ENCODE results near the gene LSM8.
A peak's percentile ranks its signal among the peaks of the same experiment; 100 is the strongest.
"Not testable (repeated sequence)": the region's sequence is repeated elsewhere in the genome, so short reads cannot be mapped to it uniquely, and the experiment has no call there.

Gene LSM8

GRCh38 chr7:118183786-118184564, at the start of gene LSM8:
LSM8 (plus strand) TSS chr7:118184164; CDS start chr7:118184224, 60 bp downstream.
- Mint-ChIP-seq H3K27ac (peak within 1 kb of the TSS; percentile 99), H3K9me3 (no peaks in the 10 kb centered on the region), H3K4me3 (peak within 1 kb of the TSS; percentile 88), H3K36me3 (peaks cover 53% of the 10 kb centered on the region), H3K4me1 (peaks cover 28% of the 10 kb centered on the region)
- DNase-seq (ENCODE audit: low spot score in 2 of 2) (peak; percentile 89 to 98), ATAC-seq (peak; percentile 99)

GRCh38 chr7:118134420-118134819, 49.5 kb upstream of the LSM8 start:
- ATAC-seq; H3K36me3 Mint-ChIP-seq; H3K4me1 Mint-ChIP-seq; H3K4me3 Mint-ChIP-seq; H3K27ac Mint-ChIP-seq; DNase-seq (ENCODE audit: low spot score in 2 of 2); H3K9me3 Mint-ChIP-seq: not testable (repeated sequence)

DNA sequence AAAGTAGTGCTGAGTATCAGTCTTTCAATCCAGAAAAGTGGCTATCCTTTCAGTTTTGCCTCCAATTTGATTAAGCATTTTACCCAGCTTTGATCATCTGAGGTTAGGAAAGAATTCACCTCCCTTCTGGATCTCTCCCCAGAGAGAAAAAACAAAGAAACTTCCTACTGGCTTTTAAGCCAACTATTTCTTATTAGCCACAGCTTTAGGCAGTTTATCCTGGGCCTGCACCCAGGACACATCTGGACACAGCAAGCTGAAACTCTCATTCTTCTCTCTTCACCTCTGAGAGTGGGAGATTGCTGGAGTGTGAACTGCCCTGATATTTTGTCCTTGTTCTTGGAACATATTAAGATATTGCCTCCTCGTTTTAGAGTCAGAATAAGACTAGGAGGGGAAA, 43.5 kb upstream of the LSM8 start:
- H3K4me1 Mint-ChIP-seq: no peaks in the 10 kb centered on the region
- ATAC-seq (no peak), DNase-seq (ENCODE audit: low spot score in 2 of 2) (no peak)
- H3K9me3 Mint-ChIP-seq: no peaks in the 10 kb centered on the region
- H3K36me3 Mint-ChIP-seq: no peaks in the 10 kb centered on the region
- no peak overlapping the region for H3K27ac Mint-ChIP-seq
- H3K4me3 Mint-ChIP-seq: no peak overlapping the region

GRCh38 chr7:118142012-118142411, 42.0 kb upstream of the LSM8 start:
- no peak overlapping the region for H3K27ac Mint-ChIP-seq
- no peaks in the 10 kb centered on the region for H3K9me3 Mint-ChIP-seq
- no peak overlapping the region for H3K4me3 Mint-ChIP-seq
- DNase-seq (ENCODE audit: low spot score in 2 of 2) (no peak), ATAC-seq (no peak)
- no peaks in the 10 kb centered on the region for H3K4me1 Mint-ChIP-seq
- no peaks in the 10 kb centered on the region for H3K36me3 Mint-ChIP-seq

DNA sequence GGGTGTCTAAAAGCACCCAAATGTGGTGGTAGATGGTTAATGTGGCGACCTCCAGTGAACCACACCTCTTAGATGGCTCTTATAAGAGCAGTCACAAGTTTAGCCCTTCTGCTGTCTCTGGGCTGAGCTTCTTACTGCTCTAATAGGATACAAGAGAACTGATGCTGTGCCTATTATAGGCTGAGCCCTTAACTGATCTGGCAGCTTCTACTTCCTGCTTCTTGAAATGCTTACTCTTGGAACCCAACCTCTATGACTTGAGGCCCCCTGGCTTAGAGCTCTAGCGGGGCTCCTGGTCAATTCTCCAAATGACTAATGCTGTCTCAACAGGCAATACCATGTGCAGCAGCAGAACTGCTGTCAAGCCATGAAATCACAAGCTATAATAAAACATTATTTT, 35.0 kb upstream of the LSM8 start:
- no peak overlapping the region for H3K27ac Mint-ChIP-seq
- H3K4me1 Mint-ChIP-seq: no peaks in the 10 kb centered on the region
- no peaks in the 10 kb centered on the region for H3K9me3 Mint-ChIP-seq
- no peak for DNase-seq (ENCODE audit: low spot score in 2 of 2)
- no peak for ATAC-seq
- no peak overlapping the region for H3K4me3 Mint-ChIP-seq
- H3K36me3 Mint-ChIP-seq: no peaks in the 10 kb centered on the region

DNA sequence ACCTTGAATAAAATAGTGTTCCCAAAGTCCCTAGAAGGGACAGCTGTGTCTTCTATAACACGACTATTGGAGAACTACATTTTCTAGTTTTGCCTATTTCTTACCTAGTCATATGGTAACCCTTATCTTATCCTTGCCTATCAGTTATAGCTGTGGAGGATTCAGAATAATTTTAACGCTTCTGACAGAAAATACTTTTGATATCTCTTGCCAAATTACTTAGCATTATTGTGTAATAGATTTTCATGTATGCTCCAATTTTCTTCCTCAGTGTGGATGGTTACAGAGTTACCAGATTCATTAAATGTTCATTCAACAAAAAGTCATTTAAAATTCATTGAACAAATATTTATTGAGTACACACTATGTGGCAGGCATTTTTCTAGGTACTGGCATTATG, 34.6 kb upstream of the LSM8 start:
- Mint-ChIP-seq H3K36me3 (no peaks in the 10 kb centered on the region), H3K9me3 (no peaks in the 10 kb centered on the region), H3K4me3 (no peak overlapping the region), H3K4me1 (no peaks in the 10 kb centered on the region), H3K27ac (no peak overlapping the region)
- DNase-seq (ENCODE audit: low spot score in 2 of 2): no peak
- no peak for ATAC-seq

DNA sequence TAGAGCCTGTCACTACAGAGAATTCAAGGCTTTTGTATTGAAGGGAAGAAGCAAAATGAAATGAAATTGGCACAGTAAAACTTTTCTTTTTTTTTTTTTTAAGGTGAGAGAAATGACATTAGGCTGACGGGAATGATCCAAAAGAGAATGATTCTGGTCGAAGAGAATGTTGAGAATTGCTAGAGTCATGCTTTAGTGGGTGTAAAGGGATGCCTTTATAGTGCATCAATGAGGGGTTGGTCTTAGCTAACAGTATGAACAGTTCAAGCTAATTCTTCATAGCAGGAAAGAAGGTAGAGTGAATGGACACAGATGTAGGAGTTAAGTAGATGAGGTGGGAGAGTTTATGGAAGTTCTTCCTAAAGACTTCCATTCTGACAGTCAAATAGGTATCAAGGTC, 32.3 kb upstream of the LSM8 start:
- ATAC-seq (peak; percentile 39), DNase-seq (ENCODE audit: low spot score in 2 of 2) (no peak)
- no peaks in the 10 kb centered on the region for H3K36me3 Mint-ChIP-seq
- no peak overlapping the region for H3K27ac Mint-ChIP-seq
- no peaks in the 10 kb centered on the region for H3K9me3 Mint-ChIP-seq
- no peak overlapping the region for H3K4me3 Mint-ChIP-seq
- no peaks in the 10 kb centered on the region for H3K4me1 Mint-ChIP-seq

DNA sequence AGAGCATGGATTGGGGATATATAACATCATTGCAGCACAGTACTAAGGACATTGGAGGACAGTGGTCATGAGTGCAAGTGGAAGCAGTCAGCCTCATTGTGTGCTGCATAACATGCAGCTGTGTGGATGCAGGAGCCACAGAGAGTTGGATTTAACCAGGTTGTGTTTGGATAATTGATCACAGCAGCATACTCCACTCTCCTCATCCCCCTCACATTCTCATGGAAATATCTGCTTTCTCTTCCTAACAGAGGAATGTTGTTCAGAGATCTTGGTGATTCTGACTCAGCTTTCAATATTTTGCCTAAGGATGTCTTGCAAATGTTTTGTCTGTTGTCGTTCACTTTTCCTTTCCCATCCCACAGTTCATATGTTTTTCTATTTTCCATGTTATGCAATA, 31.8 kb upstream of the LSM8 start:
- DNase-seq (ENCODE audit: low spot score in 2 of 2) (no peak), ATAC-seq (peak; percentile 34)
- no peak overlapping the region for H3K4me3 Mint-ChIP-seq
- no peaks in the 10 kb centered on the region for H3K36me3 Mint-ChIP-seq
- H3K9me3 Mint-ChIP-seq: no peaks in the 10 kb centered on the region
- no peaks in the 10 kb centered on the region for H3K4me1 Mint-ChIP-seq
- no peak overlapping the region for H3K27ac Mint-ChIP-seq

GRCh38 chr7:118152654-118153053, 31.3 kb upstream of the LSM8 start:
- H3K36me3 Mint-ChIP-seq: no peaks in the 10 kb centered on the region
- no peak for ATAC-seq
- H3K27ac Mint-ChIP-seq: no peak overlapping the region
- no peak overlapping the region for H3K4me3 Mint-ChIP-seq
- DNase-seq (ENCODE audit: low spot score in 2 of 2): no peak
- H3K9me3 Mint-ChIP-seq: no peaks in the 10 kb centered on the region
- no peaks in the 10 kb centered on the region for H3K4me1 Mint-ChIP-seq

- Mint-ChIP-seq H3K9me3 (peaks cover 3% of the 10 kb centered on the region), H3K27ac (no peak overlapping the region), H3K36me3 (no peaks in the 10 kb centered on the region), H3K4me1 (no peaks in the 10 kb centered on the region), H3K4me3 (no peak overlapping the region)
- DNase-seq (ENCODE audit: low spot score in 2 of 2) (peak in 1 of 2 donors; percentile 8), ATAC-seq (no peak)
Observed at GRCh38 chr7:118153551-118154177, 30.3 kb upstream of the LSM8 start.

- ATAC-seq (no peak), DNase-seq (ENCODE audit: low spot score in 2 of 2) (no peak)
- no peaks in the 10 kb centered on the region for H3K36me3 Mint-ChIP-seq
- peaks cover 3% of the 10 kb centered on the region for H3K9me3 Mint-ChIP-seq
- no peak overlapping the region for H3K4me3 Mint-ChIP-seq
- no peak overlapping the region for H3K27ac Mint-ChIP-seq
- no peaks in the 10 kb centered on the region for H3K4me1 Mint-ChIP-seq
Observed at GRCh38 chr7:118158766-118159165, 25.2 kb upstream of the LSM8 start.

DNA sequence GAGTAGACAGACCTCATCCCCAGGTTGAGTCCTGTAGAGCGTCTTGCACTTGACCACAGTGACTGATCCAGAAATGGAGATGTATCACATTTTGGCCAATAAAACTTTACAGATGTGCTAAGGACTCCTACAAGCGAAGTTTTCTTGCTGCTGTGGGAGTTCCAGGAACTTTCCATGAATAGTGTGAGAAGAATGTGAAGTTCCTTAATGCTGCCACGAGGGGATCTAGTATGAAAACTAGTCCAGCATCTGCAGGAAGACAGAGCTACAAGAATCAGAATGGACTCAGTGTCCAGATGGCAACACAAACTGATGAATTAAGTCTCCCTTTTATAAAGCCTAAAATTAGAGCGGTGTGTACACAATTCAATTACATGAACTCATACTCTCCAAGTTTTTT, 14.8 kb upstream of the LSM8 start:
- Mint-ChIP-seq H3K4me1 (no peaks in the 10 kb centered on the region), H3K9me3 (no peaks in the 10 kb centered on the region), H3K4me3 (no peak overlapping the region), H3K36me3 (no peaks in the 10 kb centered on the region), H3K27ac (no peak overlapping the region)
- ATAC-seq (no peak), DNase-seq (ENCODE audit: low spot score in 2 of 2) (no peak)

GRCh38 chr7:118175740-118176139, 8.2 kb upstream of the LSM8 start:
- Mint-ChIP-seq H3K4me3 (no peak overlapping the region), H3K9me3 (no peaks in the 10 kb centered on the region), H3K27ac (no peak overlapping the region), H3K4me1 (no peaks in the 10 kb centered on the region), H3K36me3 (no peaks in the 10 kb centered on the region)
- no peak for DNase-seq (ENCODE audit: low spot score in 2 of 2)
- ATAC-seq: no peak

DNA sequence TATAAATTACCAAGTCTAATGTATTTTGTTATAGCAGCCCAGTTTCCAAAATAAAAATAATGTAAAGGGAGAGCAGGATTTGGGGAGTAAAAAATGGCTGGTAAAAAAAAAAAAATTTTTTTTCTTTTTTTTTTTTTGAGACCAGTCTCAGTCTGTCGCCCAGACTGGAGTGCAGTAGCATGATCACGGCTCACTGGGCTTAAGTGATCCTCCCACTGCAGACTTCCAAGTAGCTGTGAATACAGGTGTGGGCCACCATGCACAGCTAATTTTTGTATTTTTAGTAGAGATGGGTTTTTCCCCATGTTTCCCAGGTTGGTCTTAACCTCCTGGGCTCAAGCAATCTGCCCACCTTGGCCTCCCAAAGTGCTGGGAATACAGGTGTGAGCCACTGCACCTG, 4.8 kb upstream of the LSM8 start:
- peaks cover 11% of the 10 kb centered on the region for H3K4me1 Mint-ChIP-seq
- no peak overlapping the region for H3K4me3 Mint-ChIP-seq
- no peaks in the 10 kb centered on the region for H3K9me3 Mint-ChIP-seq
- DNase-seq (ENCODE audit: low spot score in 2 of 2) (no peak), ATAC-seq (no peak)
- H3K36me3 Mint-ChIP-seq: peaks cover 10% of the 10 kb centered on the region
- H3K27ac Mint-ChIP-seq: no peak overlapping the region

- peak overlapping the region; percentile 99 for H3K27ac Mint-ChIP-seq
- DNase-seq (ENCODE audit: low spot score in 2 of 2) (no peak), ATAC-seq (no peak)
- H3K9me3 Mint-ChIP-seq: no peaks in the 10 kb centered on the region
- H3K4me3 Mint-ChIP-seq: peak overlapping the region; percentile 88
- peaks cover 28% of the 10 kb centered on the region for H3K4me1 Mint-ChIP-seq
- peaks cover 41% of the 10 kb centered on the region for H3K36me3 Mint-ChIP-seq
Observed at GRCh38 chr7:118182593-118183427, 1.2 kb upstream of the LSM8 start.

GRCh38 chr7:118183428-118183785, 557 bp upstream of the LSM8 start:
- Mint-ChIP-seq H3K27ac (peak overlapping the region; percentile 99), H3K36me3 (peaks cover 47% of the 10 kb centered on the region), H3K4me1 (peaks cover 28% of the 10 kb centered on the region), H3K9me3 (no peaks in the 10 kb centered on the region), H3K4me3 (peak overlapping the region; percentile 88)
- DNase-seq (ENCODE audit: low spot score in 2 of 2) (no peak), ATAC-seq (peak; percentile 6)
